Keratinocyte (primary cell): ENCODE results near the gene MIB2. TPM values are rescaled to one million over a fixed set of nuclear protein-coding genes. Genes with fewer than 3 reads are reported as not detected.

Source experiments
- DNase-seq: peaks from one replicate; pipeline ENCODE4 v3.0.0-alpha.2; 2011; ENCODE audit warnings: low read depth, missing footprints, low spot score
- FAIRE-seq: peaks from 2 replicates; lab custom pipeline; 2011; peaks lifted over from hg19 to GRCh38; lab: Jason Lieb, UNC
- H2AFZ ChIP-seq: 2 replicates; pipeline ENCODE4 v1.6.0; 2012; ENCODE audit warnings: low read length, control low read depth, inconsistent platforms; ENCODE audit not compliant: control insufficient read depth
- H3K27ac ChIP-seq: 2 replicates; pipeline ENCODE4 v1.5.1; 2011; ENCODE audit warnings: low read length; ENCODE audit not compliant: control insufficient read depth, insufficient read depth
- H3K27me3 ChIP-seq: 3 replicates; pipeline ENCODE4 v1.6.0; 2011; ENCODE audit warnings: low read length; ENCODE audit not compliant: control insufficient read depth, insufficient read depth; ENCODE audit errors: extremely low read depth
- H3K36me3 ChIP-seq, 2 experiments: 2 replicates in 1 of 2; 3 replicates in 1 of 2; pipeline ENCODE4 v1.5.1; 2011; ENCODE audit warnings: low read length in 2 of 2, mild to moderate bottlenecking in 1 of 2; ENCODE audit not compliant: control insufficient read depth in 2 of 2, insufficient read depth in 2 of 2; ENCODE audit errors: extremely low read depth in 1 of 2
- H3K4me1 ChIP-seq: 3 replicates; pipeline ENCODE4 v1.5.1; 2011; ENCODE audit warnings: low read length; ENCODE audit not compliant: control insufficient read depth, insufficient read depth; ENCODE audit errors: extremely low read depth
- H3K4me2 ChIP-seq: 3 replicates; pipeline ENCODE4 v1.6.0; 2011; ENCODE audit warnings: low read depth, low read length; ENCODE audit not compliant: control insufficient read depth, insufficient read depth; ENCODE audit errors: extremely low read depth
- H3K4me3 ChIP-seq, 3 experiments: fragments of 200-600 bp in 1 of 3; sonication (generic) in 1 of 3; 2 replicates in 2 of 3; 3 replicates in 1 of 3; pipeline ENCODE4 v1.5.1; 2011 to 2016; ENCODE audit warnings: low read length in 3 of 3, mild to moderate bottlenecking in 3 of 3, control low read depth in 2 of 3, inconsistent platforms in 1 of 3, low read depth in 1 of 3, mixed read lengths in 1 of 3, mixed run types in 1 of 3, moderate library complexity in 1 of 3; ENCODE audit not compliant: control insufficient read depth in 2 of 3, insufficient read depth in 2 of 3; ENCODE audit errors: extremely low read depth in 1 of 3
- H3K79me2 ChIP-seq: 2 replicates; pipeline ENCODE4 v1.6.0; 2012; ENCODE audit warnings: low read length; ENCODE audit not compliant: control insufficient read depth, insufficient read depth
- H3K9ac ChIP-seq: 3 replicates; pipeline ENCODE4 v1.6.0; 2011; ENCODE audit warnings: low read length; ENCODE audit not compliant: control insufficient read depth, insufficient read depth; ENCODE audit errors: extremely low read depth
- H3K9me1 ChIP-seq: 3 replicates; pipeline ENCODE4 v1.6.0; 2011; ENCODE audit warnings: low read length; ENCODE audit not compliant: control insufficient read depth, insufficient read depth; ENCODE audit errors: extremely low read depth
- H3K9me3 ChIP-seq: 2 replicates; pipeline ENCODE4 v1.5.1; 2012; ENCODE audit warnings: low read depth, low read length; ENCODE audit not compliant: control insufficient read depth
- H4K20me1 ChIP-seq: 3 replicates; pipeline ENCODE4 v1.6.0; 2011; ENCODE audit warnings: low read length; ENCODE audit not compliant: control insufficient read depth, insufficient read depth; ENCODE audit errors: extremely low read depth
- EZH2 ChIP-seq: IDR thresholded peaks from one replicate; pipeline ENCODE4 v1.6.1; 2012; ENCODE audit warnings: inconsistent platforms, mild to moderate bottlenecking, low read length, moderate library complexity
- dilution Hi-C: fragments of 300-500 bp; cut with MboI; formaldehyde crosslinking; loops from one replicate; pipeline ENCODE4 v1.7.0; 2020; ENCODE audit warnings: low sequenced_read_pairs; ENCODE audit not compliant: extremely low pct_ligation_motif_present
- polyA plus RNA-seq, 5 experiments: library from polyadenylated mRNA; depleted of rRNA in 3 of 5; stranded (reverse) in 3 of 5; stranded (forward) in 1 of 5; unstranded in 1 of 5; fragments of >200 nt; gene quantifications; 1 replicate in 1 of 5; 2 replicates in 3 of 5; 3 replicates in 1 of 5; pipeline versions ENCODE4 v1.2.1 to v1.2.3, GENCODE V29; 2011 to 2012; ENCODE audit warnings: missing spikeins in 2 of 5, low read depth in 1 of 5, low replicate concordance in 1 of 5
- TF ChIP-seq, protein P1 (sequence below), 3 experiments: IDR thresholded peaks in 1 of 3; conservative IDR thresholded peaks in 1 of 3; optimal IDR thresholded peaks in 1 of 3; 2 replicates in 2 of 3; 3 replicates in 1 of 3; pipeline versions ENCODE3 to v1.5.1; 2011; ENCODE audit warnings: low read length in 3 of 3, mild to moderate bottlenecking in 3 of 3, moderate library complexity in 2 of 3, control low read depth in 1 of 3, inconsistent platforms in 1 of 3; ENCODE audit not compliant: insufficient read depth in 2 of 3; ENCODE audit errors: extremely low read depth in 1 of 3

MIB2 gene
- polyA plus RNA-seq, 1 donor (not counting 4 experiments of a cell fraction or from before 2014, with no cell fraction given), result 13.9 TPM

GRCh38 chr1:1603671-1604373 is 11.5 kb upstream of the MIB2 start:
- dilution Hi-C loops, result no loop called here
- H3K27me3 ChIP-seq, result peaks cover 7% of the 10 kb centered on the region
- H3K9me1 ChIP-seq, result no peaks in the 10 kb centered on the region
- TF ChIP-seq EZH2, result no peak
- TF ChIP-seq, protein P1, sequence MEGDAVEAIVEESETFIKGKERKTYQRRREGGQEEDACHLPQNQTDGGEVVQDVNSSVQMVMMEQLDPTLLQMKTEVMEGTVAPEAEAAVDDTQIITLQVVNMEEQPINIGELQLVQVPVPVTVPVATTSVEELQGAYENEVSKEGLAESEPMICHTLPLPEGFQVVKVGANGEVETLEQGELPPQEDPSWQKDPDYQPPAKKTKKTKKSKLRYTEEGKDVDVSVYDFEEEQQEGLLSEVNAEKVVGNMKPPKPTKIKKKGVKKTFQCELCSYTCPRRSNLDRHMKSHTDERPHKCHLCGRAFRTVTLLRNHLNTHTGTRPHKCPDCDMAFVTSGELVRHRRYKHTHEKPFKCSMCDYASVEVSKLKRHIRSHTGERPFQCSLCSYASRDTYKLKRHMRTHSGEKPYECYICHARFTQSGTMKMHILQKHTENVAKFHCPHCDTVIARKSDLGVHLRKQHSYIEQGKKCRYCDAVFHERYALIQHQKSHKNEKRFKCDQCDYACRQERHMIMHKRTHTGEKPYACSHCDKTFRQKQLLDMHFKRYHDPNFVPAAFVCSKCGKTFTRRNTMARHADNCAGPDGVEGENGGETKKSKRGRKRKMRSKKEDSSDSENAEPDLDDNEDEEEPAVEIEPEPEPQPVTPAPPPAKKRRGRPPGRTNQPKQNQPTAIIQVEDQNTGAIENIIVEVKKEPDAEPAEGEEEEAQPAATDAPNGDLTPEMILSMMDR (optimal IDR thresholded peaks at IDR 0.05 in 1 of 3, IDR thresholded peaks at IDR 0.05 in 1 of 3, conservative IDR thresholded peaks at IDR 0.05 in 1 of 3; ENCODE audit: extremely low read depth in 1 of 3, insufficient read depth in 2 of 3, low read length in 3 of 3), result no peak
- no peak overlapping the region for H3K27ac ChIP-seq
- H4K20me1 ChIP-seq, result no peaks in the 10 kb centered on the region
- H3K4me2 ChIP-seq, result no peak overlapping the region
- H3K36me3 ChIP-seq, result no peaks in the 10 kb centered on the region
- H3K9ac ChIP-seq, result no peak overlapping the region
- H3K9me3 ChIP-seq, result no peaks in the 10 kb centered on the region
- H3K4me3 ChIP-seq, result no peak overlapping the region
- DNase-seq (no peak), FAIRE-seq (no peak)
- H3K4me1 ChIP-seq, result no peaks in the 10 kb centered on the region
- no peaks in the 10 kb centered on the region for H3K79me2 ChIP-seq
- no peak overlapping the region for H2AFZ ChIP-seq

DNA sequence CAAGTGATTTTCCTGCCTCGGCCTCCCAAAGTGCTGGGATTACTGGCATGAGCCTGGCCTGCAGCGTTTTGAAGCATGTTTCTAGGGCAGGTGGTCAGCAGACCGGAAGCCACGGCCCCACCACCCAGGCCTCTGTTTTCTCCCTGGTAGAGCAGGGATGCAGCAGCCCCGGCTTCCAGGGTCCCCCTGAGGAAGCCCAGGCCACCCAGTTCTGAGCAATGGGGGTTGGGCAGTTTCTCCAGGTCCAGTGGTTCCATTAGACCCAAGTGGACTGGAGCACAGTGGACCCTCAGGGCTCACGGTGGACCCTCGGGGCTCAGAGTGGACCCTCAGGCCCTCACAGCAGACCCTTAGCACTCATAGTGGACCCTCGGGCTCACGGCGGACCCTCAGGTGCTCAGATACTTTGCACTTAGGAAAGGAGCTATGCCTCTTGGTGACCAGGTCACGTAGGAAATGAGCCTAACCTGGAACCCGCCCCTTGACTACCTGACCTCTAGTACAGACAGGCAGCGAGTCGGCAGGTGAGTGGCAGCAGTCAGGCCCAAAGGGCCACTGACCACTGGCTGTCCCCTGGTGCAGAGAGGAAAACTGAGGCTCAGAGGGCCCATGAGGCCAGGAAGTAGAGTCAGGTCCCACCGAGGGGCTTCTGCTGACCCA is 10.8 kb upstream of the MIB2 start:
- H2AFZ ChIP-seq, result no peak overlapping the region
- no peak for TF ChIP-seq EZH2
- TF ChIP-seq, protein P1 (optimal IDR thresholded peaks at IDR 0.05 in 1 of 3, IDR thresholded peaks at IDR 0.05 in 1 of 3, conservative IDR thresholded peaks at IDR 0.05 in 1 of 3; ENCODE audit: extremely low read depth in 1 of 3, insufficient read depth in 2 of 3, low read length in 3 of 3), result no peak

More for the DNA sequence above, 10.8 kb upstream of the MIB2 start:
- H4K20me1 ChIP-seq, result no peaks in the 10 kb centered on the region
- DNase-seq, result no peak
- no peak overlapping the region for H3K9ac ChIP-seq
- no peaks in the 10 kb centered on the region for H3K79me2 ChIP-seq
- H3K27me3 ChIP-seq, result peaks cover 7% of the 10 kb centered on the region
- no peaks in the 10 kb centered on the region for H3K4me1 ChIP-seq
- no peak for FAIRE-seq
- H3K9me1 ChIP-seq, result no peaks in the 10 kb centered on the region
- dilution Hi-C loops, result no loop called here
- no peaks in the 10 kb centered on the region for H3K36me3 ChIP-seq
- no peaks in the 10 kb centered on the region for H3K9me3 ChIP-seq
- H3K4me2 ChIP-seq, result no peak overlapping the region
- H3K27ac ChIP-seq, result no peak overlapping the region
- no peak overlapping the region for H3K4me3 ChIP-seq
